Lung microvascular endothelial cell (primary cell): ENCODE results near the gene NDP. TPM values are rescaled to one million over a fixed set of nuclear protein-coding genes. Genes with fewer than 3 reads are reported as not detected.

Experiments
- DNase-seq, 2 donors: peaks; one replicate each; pipeline versions ENCODE4 v3.0.0 to v3.0.0-alpha.2; 2010; ENCODE audit warnings: low read depth in 2 of 2
- total RNA-seq: library from RNA; depleted of rRNA; stranded (reverse); fragments of >200 nt; gene quantifications from 2 replicates; pipeline ENCODE4 v1.2.1, GENCODE V29; 2014

The NDP gene, protein sequence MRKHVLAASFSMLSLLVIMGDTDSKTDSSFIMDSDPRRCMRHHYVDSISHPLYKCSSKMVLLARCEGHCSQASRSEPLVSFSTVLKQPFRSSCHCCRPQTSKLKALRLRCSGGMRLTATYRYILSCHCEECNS
- under 0.01 TPM in 1 of 2 replicates, not detected in the other for total RNA-seq

DNA sequence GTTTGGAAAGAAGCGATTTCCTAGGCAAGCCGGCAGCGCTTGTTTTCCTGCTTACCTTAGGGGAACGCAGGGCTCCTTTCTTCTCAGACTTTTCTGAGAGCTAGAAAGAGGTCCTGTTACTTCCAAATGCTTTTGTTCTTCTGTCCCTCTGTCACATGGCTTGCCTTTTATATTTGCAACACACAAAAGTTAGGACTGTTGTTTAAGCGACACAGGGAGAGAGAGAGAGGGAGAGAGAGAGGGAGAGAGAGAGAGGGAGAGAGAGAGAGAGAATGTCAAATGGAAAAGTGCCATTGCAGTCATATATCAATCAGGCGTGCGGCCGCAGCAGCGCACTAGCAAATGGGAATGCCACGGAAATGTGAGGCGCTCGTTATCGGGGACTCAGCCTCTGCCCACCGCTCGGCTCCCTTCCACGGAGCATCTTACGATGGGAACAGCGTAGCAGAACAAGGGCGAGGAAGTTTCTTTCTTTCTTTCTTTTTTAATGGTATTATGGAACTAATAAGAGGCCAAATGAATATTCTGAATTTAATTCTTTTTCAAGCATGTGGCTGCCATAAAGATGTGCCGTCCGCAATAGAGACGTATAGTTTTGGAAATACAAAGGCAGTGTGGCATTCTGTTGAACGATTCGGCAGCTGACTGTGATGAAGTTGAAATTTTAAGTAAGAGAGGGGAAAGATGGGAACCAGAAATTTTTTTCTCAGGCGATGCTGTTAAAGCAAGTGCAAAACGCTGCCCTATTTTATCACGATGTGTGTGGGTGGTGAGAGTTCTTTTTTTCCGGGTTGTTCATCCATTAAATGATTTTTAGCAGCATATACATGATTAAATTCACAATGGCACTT is at the start of gene NDP:
TSS of gene NDP (minus strand) at position 142 of the 851 bp plus-strand sequence. CDS start 14,745 bp downstream, outside the sequence.
- DNase-seq = peak; percentile 10 to 41

DNA sequence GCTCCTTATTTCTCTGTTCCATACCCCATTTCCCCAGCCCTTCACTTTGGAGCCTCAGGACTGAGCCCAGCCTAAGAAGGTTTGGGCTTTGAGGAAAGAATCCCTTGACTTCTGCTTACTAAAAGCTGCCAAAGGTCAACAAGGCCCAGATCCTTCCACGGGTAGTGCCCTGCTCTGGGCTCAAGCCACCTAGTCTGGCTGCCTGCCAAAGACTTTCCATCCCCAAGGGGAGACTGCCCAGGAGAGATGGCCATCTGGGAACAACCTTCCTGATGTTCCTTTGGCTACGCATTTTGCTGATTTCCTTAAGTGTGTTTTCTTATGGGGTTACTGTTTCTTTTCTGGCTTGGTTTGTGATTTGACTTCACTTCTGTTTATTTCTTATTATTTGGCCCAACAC is 49.8 kb upstream of the NDP start:
- no peak for DNase-seq

DNA sequence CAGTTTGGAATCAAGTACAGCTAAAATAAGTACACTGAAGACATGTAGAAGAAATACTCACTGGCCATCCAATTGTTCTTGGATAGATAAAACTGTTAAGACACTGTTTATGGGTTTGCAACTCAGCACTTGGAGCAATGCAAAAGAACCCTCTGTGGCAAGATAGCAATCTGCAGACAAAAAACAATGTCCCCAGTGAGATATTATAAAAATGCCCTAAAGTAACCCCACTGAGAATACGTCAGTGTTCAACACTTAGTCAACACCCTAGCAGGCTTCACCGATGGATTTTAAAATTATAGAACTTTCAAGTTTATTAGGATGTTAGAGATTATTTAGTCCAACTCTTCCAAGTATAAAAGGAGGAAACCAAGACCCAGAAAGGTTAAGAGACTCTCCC is 47.5 kb upstream of the NDP start:
- DNase-seq = no peak

DNA sequence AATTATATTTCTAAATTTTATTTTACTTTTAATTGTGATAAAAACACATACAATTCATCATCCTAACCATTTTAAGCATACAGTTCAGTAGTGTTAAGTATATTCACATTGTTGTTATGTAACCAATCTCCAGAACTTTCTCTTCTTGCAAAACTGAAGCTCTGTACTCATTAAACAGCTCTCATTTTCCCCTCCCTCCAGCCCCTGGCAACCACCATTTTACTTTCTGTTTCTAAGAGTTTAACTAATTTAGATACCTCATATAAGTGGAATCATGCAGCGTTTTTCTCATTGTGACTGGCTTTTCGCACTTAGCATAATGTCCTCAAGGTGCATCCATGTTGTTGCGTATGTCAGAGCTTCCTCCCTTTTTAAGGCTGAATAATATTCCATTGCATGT is 46.7 kb upstream of the NDP start:
- no peak for DNase-seq

DNA sequence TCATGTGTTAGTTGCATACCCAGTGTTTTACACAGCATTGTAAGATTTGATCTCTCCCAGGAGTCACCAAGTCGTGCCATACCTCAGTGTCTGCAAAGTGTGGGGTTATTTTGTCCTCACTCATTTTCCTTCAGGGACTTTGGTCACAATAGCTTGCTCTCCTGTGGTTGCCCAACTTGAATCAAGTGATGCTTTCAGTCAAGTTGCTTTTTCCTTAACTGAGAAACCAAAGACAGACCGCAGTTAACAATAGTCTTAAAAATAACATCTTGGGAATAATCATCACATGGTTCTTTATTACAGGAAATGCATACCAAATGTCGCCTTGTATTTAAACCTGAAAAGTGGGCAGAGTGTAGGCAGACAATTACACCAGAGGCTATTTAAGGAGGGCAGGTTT is 44.5 kb upstream of the NDP start:
- peak in 1 of 2 donors; percentile 18 for DNase-seq

DNA sequence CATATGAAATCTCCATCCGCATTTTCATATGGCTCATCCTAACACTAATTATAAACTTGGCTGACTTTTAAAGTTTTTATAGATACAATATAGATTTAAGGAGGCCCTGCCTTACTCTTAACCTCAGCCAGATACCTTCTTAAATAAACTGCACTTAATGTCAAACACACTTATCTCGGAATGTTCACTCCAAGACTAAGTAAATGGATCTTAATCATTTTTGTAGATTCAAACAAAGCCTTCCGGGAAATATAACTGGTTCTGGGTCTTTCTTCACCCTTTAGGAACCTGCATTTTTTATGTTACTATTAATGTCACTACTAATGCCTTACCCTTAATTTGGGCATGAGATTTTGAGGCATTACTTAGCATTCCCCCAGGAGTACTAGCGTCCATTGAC is 43.7 kb upstream of the NDP start:
- no peak for DNase-seq

DNA sequence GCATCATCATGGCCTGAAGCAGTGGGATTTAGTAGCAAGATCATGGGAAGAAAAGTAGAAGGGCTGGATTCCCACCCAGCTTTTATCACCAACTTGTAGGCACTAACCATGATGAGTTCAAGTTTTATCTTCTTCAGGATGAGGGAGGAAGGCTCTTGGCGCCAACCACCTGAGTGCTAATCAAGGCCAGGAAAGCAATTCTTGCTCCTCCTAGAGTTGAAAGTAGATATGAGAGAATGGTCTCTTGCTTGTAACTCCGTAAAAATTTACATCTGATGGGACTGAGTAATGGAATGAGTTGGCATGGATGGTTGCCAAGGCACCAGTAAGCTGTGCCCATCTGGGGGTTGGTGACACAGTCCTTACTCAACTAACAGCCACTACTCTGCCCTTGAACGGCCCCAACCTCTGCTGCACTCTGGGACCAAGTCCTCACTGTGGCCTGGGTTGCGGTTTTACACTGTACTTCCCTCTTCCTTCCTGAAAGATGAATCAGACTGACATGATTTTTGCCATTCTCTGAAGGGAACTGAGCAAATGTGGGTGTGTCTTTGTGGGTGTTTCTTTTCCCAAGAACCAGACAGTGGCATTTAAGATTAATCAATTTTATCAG is 39.4 kb upstream of the NDP start:
- DNase-seq = peak; percentile 37 to 87

DNA sequence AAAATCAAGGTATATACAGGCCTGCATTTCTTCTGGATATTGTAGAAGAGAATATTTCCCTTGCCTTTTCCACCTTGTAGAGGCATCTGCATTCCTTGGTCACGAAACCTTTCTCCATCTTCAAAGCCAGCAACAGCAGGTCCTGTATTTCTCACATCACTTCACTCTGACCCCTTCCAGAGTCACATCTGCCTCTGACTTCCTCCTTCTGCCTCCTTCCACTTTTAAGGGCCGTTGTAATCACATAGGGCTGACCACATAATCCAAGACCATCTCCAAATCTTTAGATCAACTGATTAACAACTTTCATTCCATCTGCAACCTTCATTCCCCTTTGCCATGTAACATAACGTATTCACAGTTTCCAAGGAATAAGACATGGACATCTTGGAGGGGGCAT is 38.3 kb upstream of the NDP start:
- no peak for DNase-seq

DNA sequence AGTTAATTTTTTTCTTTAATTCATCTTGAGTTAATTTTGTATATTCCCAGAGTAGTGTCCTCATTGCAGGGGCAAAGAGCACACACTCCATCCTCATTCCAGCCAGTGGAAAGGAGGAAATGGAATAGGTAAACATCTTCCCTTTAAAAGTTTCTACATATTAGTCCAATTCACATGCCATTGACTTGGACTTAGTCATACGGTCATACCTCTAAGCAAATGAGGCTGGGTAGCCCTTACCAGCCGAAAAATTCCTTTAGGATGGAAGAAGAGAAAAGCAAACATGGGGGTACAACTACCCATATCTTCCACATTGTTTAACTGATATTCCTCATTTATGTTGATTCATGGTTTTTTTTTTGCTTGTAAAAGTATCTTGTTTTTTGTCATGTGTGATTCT is 37.4 kb upstream of the NDP start:
- DNase-seq = no peak

DNA sequence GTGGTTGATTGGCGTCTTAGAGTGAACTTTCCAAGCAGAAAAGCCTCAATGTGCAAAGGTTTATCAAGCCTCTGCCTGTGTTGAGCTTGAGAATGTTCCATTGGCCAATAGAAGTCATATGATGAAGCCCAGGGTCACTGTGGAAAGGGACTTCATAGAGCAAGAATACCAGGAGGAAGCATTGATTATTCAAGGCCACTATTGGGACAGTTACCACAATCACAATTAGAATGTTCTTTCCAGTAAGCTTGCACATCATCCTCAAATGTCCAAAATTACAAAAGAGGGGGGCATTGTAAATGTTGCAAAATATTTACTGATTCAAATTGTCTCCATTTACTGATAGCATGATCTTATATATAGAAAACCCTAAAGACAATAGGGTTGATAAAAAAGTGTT is 32.9 kb upstream of the NDP start:
- no peak for DNase-seq

DNA sequence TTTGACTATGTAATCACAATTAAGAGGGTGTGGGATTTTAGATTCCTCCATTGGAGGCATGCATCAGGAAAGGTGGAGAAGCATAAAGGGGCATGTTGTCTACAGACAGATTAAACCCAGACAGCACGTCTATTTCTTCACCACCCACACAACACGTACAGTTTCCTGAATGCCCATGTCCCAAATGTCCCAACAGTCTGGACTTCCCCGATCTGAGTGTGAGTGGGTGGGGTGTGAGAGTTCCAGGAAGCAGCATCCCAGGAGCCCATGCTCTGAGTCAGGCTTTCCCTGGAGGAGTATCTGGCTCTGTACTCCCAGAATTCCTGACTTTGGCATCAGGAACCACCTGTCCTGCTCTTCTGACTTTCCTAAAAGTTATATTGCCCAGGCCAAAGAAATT is 30.8 kb upstream of the NDP start:
- DNase-seq = peak; percentile 10 to 12

DNA sequence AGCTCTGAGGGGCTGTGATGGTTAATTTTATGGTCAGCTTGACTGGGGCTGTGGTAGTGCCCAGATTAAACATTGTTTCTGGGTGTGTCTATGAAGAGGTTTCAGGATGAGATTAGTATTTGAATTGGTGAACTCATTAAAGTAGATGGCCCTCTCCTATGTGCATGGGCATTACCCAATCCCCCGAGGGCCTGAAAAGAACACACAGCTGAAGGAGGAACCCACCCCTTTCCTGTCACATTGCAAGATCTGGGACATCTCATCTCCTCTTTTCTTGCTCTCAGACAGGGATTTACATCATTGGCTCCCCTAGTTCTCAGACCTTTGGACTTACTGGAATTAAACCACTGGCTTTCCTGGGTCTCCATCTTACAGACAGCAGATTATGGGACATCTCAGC is 29.4 kb upstream of the NDP start:
- no peak for DNase-seq

DNA sequence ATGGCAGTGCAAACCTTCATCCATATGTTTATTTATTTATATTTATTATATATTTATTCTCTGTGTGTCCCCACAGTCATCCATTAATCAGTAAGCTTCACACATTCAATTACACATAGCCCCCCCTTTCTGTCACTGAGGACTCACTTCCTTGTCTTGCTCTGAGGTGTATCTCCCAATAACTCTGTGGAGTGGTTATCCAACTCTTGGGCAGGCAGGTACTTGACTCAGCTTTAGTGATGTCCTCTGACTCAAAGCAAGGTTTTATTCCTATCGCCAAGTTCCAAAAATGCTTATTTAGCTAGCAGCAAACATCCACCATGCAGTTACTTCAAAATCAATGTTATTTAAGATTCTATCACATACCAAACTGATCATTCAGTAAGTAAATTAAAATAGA is 25.2 kb upstream of the NDP start:
- DNase-seq = no peak

DNA sequence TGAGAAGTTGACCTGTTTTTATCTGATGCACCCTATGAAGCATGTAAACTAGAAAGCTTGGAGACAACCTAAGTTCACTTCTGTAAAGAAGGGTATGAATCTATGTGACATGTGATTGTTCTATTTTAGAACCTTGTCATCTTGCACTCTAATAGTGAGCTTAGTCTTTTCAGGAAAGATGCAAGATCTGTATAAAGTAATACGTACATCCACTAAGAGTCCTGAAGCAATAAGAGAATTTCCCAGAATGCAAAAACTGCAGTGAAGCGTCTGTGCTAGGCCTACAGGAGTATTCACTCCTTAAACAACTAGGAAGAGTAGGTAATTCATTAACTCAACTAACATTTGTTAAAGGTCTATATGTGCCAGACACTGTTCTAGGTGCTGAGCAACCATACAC is 23.3 kb upstream of the NDP start:
- no peak for DNase-seq

DNA sequence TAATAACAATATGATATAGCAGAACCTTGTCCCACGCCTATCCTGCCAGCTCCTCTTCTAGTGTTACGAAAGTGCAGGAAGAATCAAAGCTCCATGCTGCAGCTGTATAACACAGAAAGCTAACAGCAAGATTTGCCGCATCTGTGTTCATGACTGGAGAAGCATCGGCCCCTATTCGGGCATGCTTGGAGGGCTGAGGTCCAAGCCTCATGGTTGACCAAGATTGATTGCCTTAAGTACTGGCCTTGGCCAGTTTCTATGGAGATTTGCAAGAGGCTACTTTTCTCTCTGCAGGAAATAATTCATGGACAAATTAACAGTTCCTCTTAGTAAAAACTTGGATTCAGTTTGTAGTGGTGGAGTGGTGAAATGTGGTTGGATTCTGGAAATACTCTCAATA is 12.9 kb upstream of the NDP start:
- no peak for DNase-seq

DNA sequence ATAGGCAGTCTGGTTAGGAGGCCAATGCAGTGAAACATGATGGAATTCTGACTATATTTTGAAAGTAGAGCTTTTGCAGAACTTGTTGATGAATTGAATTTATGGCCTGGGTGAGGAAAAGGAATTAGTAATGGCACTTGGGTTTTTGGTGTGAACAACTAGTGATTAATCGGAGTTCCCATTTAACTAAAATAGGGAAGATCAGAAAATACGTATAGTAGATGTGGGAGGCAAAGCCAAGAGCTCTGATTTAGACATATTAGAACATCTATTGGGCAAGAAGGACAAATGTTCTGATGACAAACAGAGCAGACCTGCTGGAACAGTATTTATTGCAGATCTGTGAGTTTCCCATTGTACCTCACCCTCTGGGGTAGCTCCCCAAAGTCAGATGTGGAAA is 12.3 kb upstream of the NDP start:
- DNase-seq = no peak

DNA sequence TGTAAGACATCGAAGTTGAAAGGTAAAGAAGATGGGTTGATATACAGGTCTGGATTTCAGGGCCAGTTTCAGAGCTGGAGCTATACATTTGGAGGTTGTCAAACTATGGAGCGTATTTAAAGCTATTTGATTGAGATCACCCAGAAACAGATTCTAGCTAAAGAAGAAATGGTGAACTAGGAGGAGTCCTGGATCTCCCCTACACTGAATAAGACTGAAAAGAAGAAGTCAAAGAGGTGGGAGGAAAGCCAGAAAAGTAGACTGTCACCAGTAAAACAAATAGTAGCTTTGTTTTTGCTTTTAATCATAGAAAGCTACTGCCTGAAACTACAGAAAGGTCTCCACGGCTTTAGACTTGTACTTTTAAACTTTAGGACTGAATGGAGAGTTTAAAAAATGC is 5.0 kb upstream of the NDP start:
- DNase-seq = no peak

DNA sequence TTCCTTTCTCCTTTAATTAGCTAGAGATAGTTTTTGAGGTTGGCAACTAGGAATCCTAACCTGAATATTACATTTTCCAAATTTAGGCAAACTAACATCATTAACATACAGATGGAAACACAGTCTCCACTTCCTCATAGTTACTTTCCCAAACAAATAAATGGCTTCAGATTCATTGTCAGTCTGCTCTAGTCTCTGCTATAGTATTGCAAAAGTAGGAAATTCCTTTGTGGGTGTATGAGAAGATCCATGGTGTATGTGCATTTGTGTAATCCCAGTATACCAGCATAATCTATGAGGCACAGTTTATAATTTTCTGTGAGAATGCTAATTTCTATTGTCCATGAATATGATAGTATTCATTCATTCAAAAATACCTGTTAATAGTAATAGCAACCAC is 3.0 kb upstream of the NDP start:
- DNase-seq = no peak

DNA sequence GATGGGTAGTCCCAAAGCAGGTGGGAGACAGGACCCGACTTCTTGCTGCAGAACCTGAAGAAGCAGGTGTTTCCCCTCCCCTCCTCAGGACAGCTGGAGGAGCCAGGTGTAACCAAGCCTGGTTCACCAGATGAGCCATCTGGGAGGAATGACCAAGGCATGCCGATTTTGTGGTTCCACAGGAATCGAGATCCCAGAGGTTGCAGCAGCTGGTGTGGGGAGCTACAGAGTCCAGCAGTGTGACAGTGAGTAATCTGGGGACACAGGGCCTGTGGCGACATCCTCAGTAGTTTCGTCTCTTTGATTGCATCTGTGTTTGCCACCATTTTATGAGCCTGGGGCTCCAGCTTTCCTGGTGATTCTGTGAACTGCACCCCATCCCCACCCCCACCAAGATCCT is 2.6 kb upstream of the NDP start:
- DNase-seq = no peak

DNA sequence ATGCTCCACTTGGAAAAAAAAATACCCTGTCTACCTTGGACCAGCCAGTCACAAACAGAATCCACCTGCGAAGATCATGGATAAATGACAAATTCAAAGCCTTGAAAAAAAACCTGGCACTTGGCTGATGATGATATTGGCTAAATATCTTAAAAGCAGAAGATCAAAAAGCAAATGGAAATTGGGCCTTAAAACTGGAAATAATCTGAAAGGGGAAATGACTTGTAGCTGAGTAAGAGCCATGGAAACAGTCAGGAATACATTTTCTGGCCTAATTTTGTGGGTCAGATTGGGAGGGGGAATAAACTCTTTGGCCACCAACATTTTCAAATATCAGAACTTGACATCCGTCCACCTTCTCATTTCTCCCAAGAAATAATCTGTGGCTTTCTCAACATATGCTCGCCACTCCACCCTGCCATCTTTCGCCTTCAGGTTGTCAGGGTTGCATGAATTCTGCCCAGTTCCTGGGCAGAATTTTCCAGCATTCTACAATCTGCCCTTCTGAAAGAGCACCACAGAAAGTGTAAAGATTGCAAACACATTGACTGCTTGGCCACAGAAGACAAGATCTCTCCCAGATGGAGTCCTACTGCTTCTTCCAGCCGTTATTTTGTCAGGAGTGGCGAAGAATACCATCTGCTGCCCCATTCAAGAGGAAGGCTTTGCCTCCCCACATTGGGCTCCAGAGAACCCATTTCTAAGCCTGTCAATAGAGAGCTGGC is 1.7 kb upstream of the NDP start:
- no peak for DNase-seq

DNA sequence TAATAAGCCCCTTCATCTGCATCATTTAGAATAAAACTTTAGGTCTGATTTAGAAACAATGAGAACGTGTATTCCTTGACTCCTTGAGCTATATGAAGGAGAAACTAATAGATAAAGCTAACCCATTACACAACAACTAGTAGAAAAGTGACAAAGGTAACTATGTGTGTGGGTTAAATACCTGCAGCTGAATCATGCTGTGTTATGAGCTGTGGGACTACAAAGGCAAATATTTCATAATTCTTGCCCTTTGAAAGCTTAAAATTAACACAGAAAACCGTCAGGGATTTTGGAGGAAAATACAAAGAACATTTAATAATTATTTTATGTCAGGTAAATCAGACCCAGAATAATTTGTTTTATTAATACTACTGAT is 898 bp upstream of the NDP start:
- no peak for DNase-seq
